ENCODE data around the gene RAB27A.
"Not testable (repeated sequence)": the region's sequence is repeated elsewhere in the genome, so short reads cannot be mapped to it uniquely, and the experiment has no call there.

The RAB27A gene

GRCh38 chr15:55257012-55257670 is 32.5 kb downstream of the RAB27A start:
- Histone ChIP-seq H3K9ac (ENCODE audit: low read length) (no peak overlapping the region), H3K27ac (ENCODE audit: low read depth, low read length) (no peak overlapping the region)

GRCh38 chr15:55256281-55257011 is 33.2 kb downstream of the RAB27A start:
- H3K9me3 ChIP-seq (ENCODE audit: low read length), result no peaks in the 10 kb centered on the region
- no peaks in the 10 kb centered on the region for H3K27me3 ChIP-seq (ENCODE audit: control insufficient read depth in 1 of 2, insufficient read depth in 2 of 2, low read length in 2 of 2)
- no peaks in the 10 kb centered on the region for H3K36me3 ChIP-seq (ENCODE audit: insufficient read depth, low read length)
- H3K27ac ChIP-seq (ENCODE audit: low read depth, low read length), result no peak overlapping the region
- no peak overlapping the region for H3K4me3 ChIP-seq (ENCODE audit: low read depth in 1 of 2, low read length in 2 of 2)
- no peak overlapping the region for H3K9ac ChIP-seq (ENCODE audit: low read length)
- H3K4me1 ChIP-seq (ENCODE audit: insufficient read depth, low read length), result no peaks in the 10 kb centered on the region

More at GRCh38 chr15:55257012-55257670, 32.5 kb downstream of the RAB27A start:
- Histone ChIP-seq H3K9me3 (ENCODE audit: low read length) (no peaks in the 10 kb centered on the region), H3K4me3 (ENCODE audit: low read depth in 1 of 2, low read length in 2 of 2) (no peak overlapping the region), H3K4me1 (ENCODE audit: insufficient read depth, low read length) (no peaks in the 10 kb centered on the region), H3K27me3 (ENCODE audit: control insufficient read depth in 1 of 2, insufficient read depth in 2 of 2, low read length in 2 of 2) (no peaks in the 10 kb centered on the region), H3K36me3 (ENCODE audit: insufficient read depth, low read length) (no peaks in the 10 kb centered on the region)

GRCh38 chr15:55255714-55256113 is 33.9 kb downstream of the RAB27A start:
- H3K36me3 ChIP-seq (ENCODE audit: insufficient read depth, low read length), result no peaks in the 10 kb centered on the region
- no peak overlapping the region for H3K27ac ChIP-seq (ENCODE audit: low read depth, low read length)
- H3K4me3 ChIP-seq (ENCODE audit: low read depth in 1 of 2, low read length in 2 of 2), result no peak overlapping the region
- H3K9me3 ChIP-seq (ENCODE audit: low read length), result no peaks in the 10 kb centered on the region
- no peak overlapping the region for H3K9ac ChIP-seq (ENCODE audit: low read length)
- H3K27me3 ChIP-seq (ENCODE audit: control insufficient read depth in 1 of 2, insufficient read depth in 2 of 2, low read length in 2 of 2), result no peaks in the 10 kb centered on the region
- H3K4me1 ChIP-seq (ENCODE audit: insufficient read depth, low read length), result no peaks in the 10 kb centered on the region

- H3K27me3 ChIP-seq (ENCODE audit: control insufficient read depth in 1 of 2, insufficient read depth in 2 of 2, low read length in 2 of 2), result no peaks in the 10 kb centered on the region
- no peaks in the 10 kb centered on the region for H3K36me3 ChIP-seq (ENCODE audit: insufficient read depth, low read length)
- no peak overlapping the region for H3K27ac ChIP-seq (ENCODE audit: low read depth, low read length)
- no peak overlapping the region for H3K9ac ChIP-seq (ENCODE audit: low read length)
- H3K4me3 ChIP-seq (ENCODE audit: low read depth in 1 of 2, low read length in 2 of 2), result no peak overlapping the region
- no peaks in the 10 kb centered on the region for H3K9me3 ChIP-seq (ENCODE audit: low read length)
- no peaks in the 10 kb centered on the region for H3K4me1 ChIP-seq (ENCODE audit: insufficient read depth, low read length)
These were observed 34.5 kb downstream of the RAB27A start for GRCh38 chr15:55254916-55255679.

- H3K4me1 ChIP-seq (ENCODE audit: insufficient read depth, low read length), result no peaks in the 10 kb centered on the region
- no peaks in the 10 kb centered on the region for H3K27me3 ChIP-seq (ENCODE audit: control insufficient read depth in 1 of 2, insufficient read depth in 2 of 2, low read length in 2 of 2)
- no peak overlapping the region for H3K9ac ChIP-seq (ENCODE audit: low read length)
- no peak overlapping the region for H3K27ac ChIP-seq (ENCODE audit: low read depth, low read length)
- H3K36me3 ChIP-seq (ENCODE audit: insufficient read depth, low read length), result no peaks in the 10 kb centered on the region
- H3K9me3 ChIP-seq (ENCODE audit: low read length), result no peaks in the 10 kb centered on the region
- H3K4me3 ChIP-seq (ENCODE audit: low read depth in 1 of 2, low read length in 2 of 2), result no peak overlapping the region
These were observed 36.0 kb downstream of the RAB27A start for GRCh38 chr15:55253580-55253979.

GRCh38 chr15:55252201-55252600 is 37.4 kb downstream of the RAB27A start:
- H3K4me1 ChIP-seq (ENCODE audit: insufficient read depth, low read length); H3K9me3 ChIP-seq (ENCODE audit: low read length); H3K9ac ChIP-seq (ENCODE audit: low read length); H3K36me3 ChIP-seq (ENCODE audit: insufficient read depth, low read length); H3K27me3 ChIP-seq (ENCODE audit: control insufficient read depth in 1 of 2, insufficient read depth in 2 of 2, low read length in 2 of 2); H3K4me3 ChIP-seq (ENCODE audit: low read depth in 1 of 2, low read length in 2 of 2); H3K27ac ChIP-seq (ENCODE audit: low read depth, low read length): not testable (repeated sequence)

- H3K4me1 ChIP-seq (ENCODE audit: insufficient read depth, low read length), result no peaks in the 10 kb centered on the region
- H3K4me3 ChIP-seq (ENCODE audit: low read depth in 1 of 2, low read length in 2 of 2), result no peak overlapping the region
These were observed 38.7 kb downstream of the RAB27A start for GRCh38 chr15:55250941-55251340.

GRCh38 chr15:55250392-55250791 is 39.2 kb downstream of the RAB27A start:
- H3K36me3 ChIP-seq (ENCODE audit: insufficient read depth, low read length), result no peaks in the 10 kb centered on the region
- no peaks in the 10 kb centered on the region for H3K9me3 ChIP-seq (ENCODE audit: low read length)
- H3K9ac ChIP-seq (ENCODE audit: low read length), result no peak overlapping the region
- no peak overlapping the region for H3K4me3 ChIP-seq (ENCODE audit: low read depth in 1 of 2, low read length in 2 of 2)
- H3K27ac ChIP-seq (ENCODE audit: low read depth, low read length), result no peak overlapping the region
- no peaks in the 10 kb centered on the region for H3K27me3 ChIP-seq (ENCODE audit: control insufficient read depth in 1 of 2, insufficient read depth in 2 of 2, low read length in 2 of 2)
- H3K4me1 ChIP-seq (ENCODE audit: insufficient read depth, low read length), result no peaks in the 10 kb centered on the region

More at GRCh38 chr15:55250941-55251340, 38.7 kb downstream of the RAB27A start:
- Histone ChIP-seq H3K27me3 (ENCODE audit: control insufficient read depth in 1 of 2, insufficient read depth in 2 of 2, low read length in 2 of 2) (no peaks in the 10 kb centered on the region), H3K9me3 (ENCODE audit: low read length) (no peaks in the 10 kb centered on the region), H3K36me3 (ENCODE audit: insufficient read depth, low read length) (no peaks in the 10 kb centered on the region), H3K27ac (ENCODE audit: low read depth, low read length) (no peak overlapping the region), H3K9ac (ENCODE audit: low read length) (no peak overlapping the region)

- not testable (repeated sequence) for H3K4me1 ChIP-seq (ENCODE audit: insufficient read depth, low read length); H3K36me3 ChIP-seq (ENCODE audit: insufficient read depth, low read length); H3K9me3 ChIP-seq (ENCODE audit: low read length); H3K27me3 ChIP-seq (ENCODE audit: control insufficient read depth in 1 of 2, insufficient read depth in 2 of 2, low read length in 2 of 2); H3K27ac ChIP-seq (ENCODE audit: low read depth, low read length); H3K9ac ChIP-seq (ENCODE audit: low read length); H3K4me3 ChIP-seq (ENCODE audit: low read depth in 1 of 2, low read length in 2 of 2)
These were observed 39.7 kb downstream of the RAB27A start for GRCh38 chr15:55249885-55250284.

- Histone ChIP-seq H3K4me3 (ENCODE audit: low read depth in 1 of 2, low read length in 2 of 2) (no peak overlapping the region), H3K9ac (ENCODE audit: low read length) (no peak overlapping the region), H3K4me1 (ENCODE audit: insufficient read depth, low read length) (no peaks in the 10 kb centered on the region), H3K27ac (ENCODE audit: low read depth, low read length) (no peak overlapping the region), H3K27me3 (ENCODE audit: control insufficient read depth in 1 of 2, insufficient read depth in 2 of 2, low read length in 2 of 2) (no peaks in the 10 kb centered on the region), H3K36me3 (ENCODE audit: insufficient read depth, low read length) (no peaks in the 10 kb centered on the region), H3K9me3 (ENCODE audit: low read length) (no peaks in the 10 kb centered on the region)
These were observed 40.7 kb downstream of the RAB27A start for GRCh38 chr15:55248895-55249294.

GRCh38 chr15:55247766-55248427 is 41.7 kb downstream of the RAB27A start:
- H3K4me3 ChIP-seq (ENCODE audit: low read depth in 1 of 2, low read length in 2 of 2), result no peak overlapping the region
- no peaks in the 10 kb centered on the region for H3K27me3 ChIP-seq (ENCODE audit: control insufficient read depth in 1 of 2, insufficient read depth in 2 of 2, low read length in 2 of 2)
- H3K9me3 ChIP-seq (ENCODE audit: low read length), result no peaks in the 10 kb centered on the region
- H3K9ac ChIP-seq (ENCODE audit: low read length), result no peak overlapping the region
- H3K27ac ChIP-seq (ENCODE audit: low read depth, low read length), result no peak overlapping the region
- H3K4me1 ChIP-seq (ENCODE audit: insufficient read depth, low read length), result no peaks in the 10 kb centered on the region
- no peaks in the 10 kb centered on the region for H3K36me3 ChIP-seq (ENCODE audit: insufficient read depth, low read length)
